HepG2 (cell line): ENCODE data around the gene CCM2. TPM values are rescaled to one million over a fixed set of nuclear protein-coding genes. Genes with fewer than 3 reads are reported as not detected.

Source experiments
- ATAC-seq: fragments of 200-7000 bp; cut with Tn5 transposase; 3 replicates; pipeline ENCODE4 v1.9.1; 2020; ENCODE audit warnings: mild to moderate bottlenecking, moderate library complexity
- BruUV-seq: library from RNA; stranded (reverse); fragments of 400-500 nt; replicated peaks from 2 replicates; lab custom pipeline; 2021; lab: Mats Ljungman, UMichigan
- CTCF ChIA-PET: fragments of 300-600 bp; formaldehyde crosslinking; extraction: SDS; loops from one replicate; lab custom pipeline; 2021; ENCODE audit warnings: low total read pairs, inconsistent platforms, low intra/inter-chr PET ratio; lab: Yijun Ruan, JAX
- POLR2A ChIA-PET: fragments of 350-600 bp; sonication (Branson Sonifier 250); formaldehyde crosslinking; loops from one replicate; lab custom pipeline; 2020; ENCODE audit warnings: antibody characterized with exemption, inconsistent platforms; lab: Yijun Ruan, JAX
- DNase-seq: peaks from one replicate; pipeline ENCODE4 v3.0.0-alpha.2; 2015; ENCODE audit warnings: low spot score
- FAIRE-seq: peaks from 3 replicates; lab custom pipeline; 2011; peaks lifted over from hg19 to GRCh38; lab: Jason Lieb, UNC
- H2AFZ ChIP-seq: one replicate; pipeline ENCODE4 v1.6.1; 2011; ENCODE audit warnings: low read length, inconsistent platforms
- H3K27ac ChIP-seq: fragments of 300-600 bp; 3 replicates; pipeline ENCODE4 v1.8.0; 2011; ENCODE audit warnings: mixed run types, mild to moderate bottlenecking, mixed read lengths, low read length, inconsistent platforms; ENCODE audit not compliant: insufficient read depth; ENCODE audit errors: extremely low read length
- H3K27me3 ChIP-seq, 2 experiments: fragments of 200-600 bp in 1 of 2; 2 replicates in 1 of 2; 3 replicates in 1 of 2; pipeline versions ENCODE4 v1.6.0 to v1.8.0; 2011; ENCODE audit warnings: low read length in 2 of 2, mild to moderate bottlenecking in 2 of 2, moderate library complexity in 2 of 2, inconsistent platforms in 1 of 2; ENCODE audit not compliant: insufficient read depth in 2 of 2, control insufficient read depth in 1 of 2
- H3K36me3 ChIP-seq, 2 experiments: fragments of 200-600 bp in 1 of 2; replicated peaks in 1 of 2; 2 replicates in 1 of 2; 3 replicates in 1 of 2; pipeline versions ENCODE4 v1.5.1 to v1.8.0; 2011; ENCODE audit warnings: low read length in 2 of 2, inconsistent platforms in 1 of 2; ENCODE audit not compliant: insufficient read depth in 2 of 2, control insufficient read depth in 1 of 2
- H3K4me1 ChIP-seq: 2 replicates; pipeline ENCODE4 v1.5.1; 2012; ENCODE audit warnings: low read length, inconsistent platforms; ENCODE audit not compliant: insufficient read depth
- H3K4me2 ChIP-seq: 2 replicates; pipeline ENCODE4 v1.6.0; 2011; ENCODE audit warnings: low read depth, low read length, inconsistent platforms
- H3K4me3 ChIP-seq, 3 experiments: fragments of 200-600 bp in 1 of 3; sonication (generic), shearing (Covaris generic) in 1 of 3; replicated peaks in 1 of 3; 2 replicates each; pipeline ENCODE4 v1.5.1; 2011 to 2016; ENCODE audit warnings: low read length in 3 of 3, inconsistent platforms in 2 of 3, low read depth in 2 of 3, mild to moderate bottlenecking in 2 of 3, control low read depth in 1 of 3, mixed read lengths in 1 of 3; ENCODE audit not compliant: insufficient read depth in 1 of 3
- H3K79me2 ChIP-seq: one replicate; pipeline ENCODE4 v1.6.1; 2011; ENCODE audit warnings: low read length, inconsistent platforms; ENCODE audit not compliant: insufficient read depth
- H3K9ac ChIP-seq: 2 replicates; pipeline ENCODE4 v1.6.0; 2011; ENCODE audit warnings: mild to moderate bottlenecking, low read depth, low read length, inconsistent platforms; ENCODE audit not compliant: insufficient read depth
- H3K9me3 ChIP-seq: 2 replicates; pipeline ENCODE4 v1.5.1; 2012; ENCODE audit warnings: mild to moderate bottlenecking, low read length
- H4K20me1 ChIP-seq: 2 replicates; pipeline ENCODE4 v1.6.0; 2011; ENCODE audit warnings: inconsistent platforms, mild to moderate bottlenecking, low read length, moderate library complexity; ENCODE audit not compliant: insufficient read depth
- ARNTL ChIP-seq: sonication (generic); formaldehyde crosslinking; IDR thresholded peaks from 2 replicates; pipeline ENCODE4 v1.4.0; 2020; ENCODE audit warnings: mild to moderate bottlenecking, missing genetic modification reagents
- ATM ChIP-seq: fragments of 450-650 bp; IDR thresholded peaks from 2 replicates; pipeline ENCODE4 v1.7.1; 2017; ENCODE audit warnings: mild to moderate bottlenecking, borderline replicate concordance
- CHCHD3 ChIP-seq: sonication (generic); formaldehyde crosslinking; IDR thresholded peaks from 2 replicates; pipeline ENCODE4 v1.8.0; 2022; ENCODE audit warnings: mild to moderate bottlenecking, missing genetic modification reagents, moderate library complexity
- ETV6 ChIP-seq: sonication (generic); formaldehyde crosslinking; conservative IDR thresholded peaks from 2 replicates; pipeline ENCODE4 v1.4.0; 2020; ENCODE audit warnings: missing genetic modification reagents
- MED1 ChIP-seq: sonication (generic); formaldehyde crosslinking; IDR thresholded peaks from 2 replicates; pipeline ENCODE4 v1.4.0; 2020; ENCODE audit warnings: missing genetic modification reagents
- MXD4 ChIP-seq: IDR thresholded peaks from 2 replicates; pipeline ENCODE4 v1.6.1; 2016; ENCODE audit warnings: mild to moderate bottlenecking, missing biosample characterization, missing genetic modification reagents
- NFYB ChIP-seq: sonication (generic); formaldehyde crosslinking; IDR thresholded peaks from 2 replicates; pipeline ENCODE4 v1.4.0; 2020; ENCODE audit warnings: missing genetic modification reagents
- SALL1 ChIP-seq: sonication (generic); formaldehyde crosslinking; IDR thresholded peaks from 2 replicates; pipeline ENCODE4 v1.8.0; 2022; ENCODE audit warnings: mild to moderate bottlenecking, missing genetic modification reagents
- SIX4 ChIP-seq: sonication (generic); formaldehyde crosslinking; IDR thresholded peaks from 2 replicates; pipeline ENCODE4 v1.4.0; 2020; ENCODE audit warnings: missing genetic modification reagents
- SRY ChIP-seq: sonication (generic); formaldehyde crosslinking; IDR thresholded peaks from 2 replicates; pipeline ENCODE4 v1.8.0; 2022; ENCODE audit warnings: mild to moderate bottlenecking, missing genetic modification reagents
- STAG1 ChIP-seq: sonication (generic); formaldehyde crosslinking; IDR thresholded peaks from 2 replicates; pipeline ENCODE4 v1.4.0; 2020; ENCODE audit warnings: missing genetic modification reagents
- ZBTB21 ChIP-seq: sonication (generic); formaldehyde crosslinking; IDR thresholded peaks from 2 replicates; pipeline ENCODE4 v1.4.0; 2020; ENCODE audit warnings: missing genetic modification reagents
- ZBTB26 ChIP-seq: IDR thresholded peaks from 2 replicates; pipeline ENCODE4 v1.6.1; 2016; ENCODE audit warnings: missing compliant biosample characterization, missing genetic modification reagents, borderline replicate concordance
- ZNF574 ChIP-seq: sonication (generic); formaldehyde crosslinking; IDR thresholded peaks from 2 replicates; pipeline ENCODE4 v1.4.0; 2020; ENCODE audit warnings: missing genetic modification reagents
- ZNF75D ChIP-seq: sonication (generic); formaldehyde crosslinking; IDR thresholded peaks from 2 replicates; pipeline ENCODE4 v1.8.1; 2023; ENCODE audit warnings: missing genetic modification reagents, mild to moderate bottlenecking, borderline replicate concordance
- ZNF781 ChIP-seq: sonication (generic); formaldehyde crosslinking; IDR thresholded peaks from 2 replicates; pipeline ENCODE4 v1.5.1; 2020; ENCODE audit warnings: borderline replicate concordance, mild to moderate bottlenecking, missing genetic modification reagents; ENCODE audit errors: not compliant biosample characterization
- WGBS: methylation state at CpG from one replicate; pipeline ENCODE4 v1.1.6; 2017; ENCODE audit warnings: low lambda C conversion rate; 5-methylcytosine and 5-hydroxymethylcytosine counted together
- in situ Hi-C: cut with HindIII; loops from 2 replicates; pipeline ENCODE4 v1.10.0; 2017; ENCODE audit warnings: low pct_unique_long_range_greater_than_20kb; ENCODE audit not compliant: extremely low pct_ligation_motif_present
- intact Hi-C: fragments of 100-400 bp; cut with micrococcal nuclease; formaldehyde crosslinking; loops from one replicate; pipeline ENCODE4 v1.10.0; 2022; ENCODE audit not compliant: unreplicated experiment
- polyA plus RNA-seq, 8 experiments: library from polyadenylated mRNA; depleted of rRNA in 3 of 8; stranded (reverse) in 7 of 8; unstranded in 1 of 8; fragments of >200 nt; fragmentation: Illumina TruSeq in 4 of 8; extraction: Trizol in 4 of 8; gene quantifications; 2 replicates each; pipeline versions ENCODE4 v1.2.1 to v1.2.3, GENCODE V29; 2011 to 2016; ENCODE audit warnings: low read depth in 4 of 8, missing spikeins in 1 of 8, mixed read lengths in 1 of 8; ENCODE audit not compliant: insufficient read depth in 1 of 8
- total RNA-seq, 5 experiments: library from RNA; depleted of rRNA; stranded (reverse); fragments of >200 nt; fragmentation: Illumina TruSeq; extraction: Trizol; gene quantifications; 2 replicates each; pipeline ENCODE4 v1.2.3, GENCODE V29; 2016; ENCODE audit warnings: low read depth in 1 of 5

The CCM2 gene
- total and polyA plus RNA-seq, 2 of the 13 experiments (the other 11 are each of a cell fraction or from before 2014, with no cell fraction given): 13.7 to 15.8 TPM

GRCh38 chr7:45070254-45070642 lies 70.2 kb downstream of the CCM2 start:
- H3K4me1 ChIP-seq: no peaks in the 10 kb centered on the region
- H3K27me3 ChIP-seq: no peaks in the 10 kb centered on the region
- TF ChIP-seq ATM (no peak), SRY (CRISPR knock-in tag) (no peak), NFYB (CRISPR knock-in tag) (no peak), ZBTB26 (CRISPR knock-in tag) (no peak), ETV6 (no peak), SALL1 (CRISPR knock-in tag) (no peak), ZNF574 (no peak), SIX4 (no peak), MXD4 (no peak), ARNTL (CRISPR knock-in tag) (no peak), ZNF75D (CRISPR knock-in tag) (no peak), CHCHD3 (no peak), STAG1 (CRISPR knock-in tag) (no peak), ZNF781 (CRISPR knock-in tag) (no peak), ZBTB21 (no peak), MED1 (CRISPR knock-in tag) (no peak)
- H3K9ac ChIP-seq: no peak overlapping the region
- DNase-seq (no peak), ATAC-seq (no peak), FAIRE-seq (no peak)
- no TSS peak for BruUV-seq
- no peak overlapping the region for H3K27ac ChIP-seq
- intact Hi-C loops (no loop called here), in situ Hi-C loops (no loop called here)
- CTCF ChIA-PET: no interaction called here
- H3K4me2 ChIP-seq: no peak overlapping the region
- no peak overlapping the region for H3K4me3 ChIP-seq
- POLR2A ChIA-PET: no interaction called here
- H3K79me2 ChIP-seq: no peaks in the 10 kb centered on the region
- H4K20me1 ChIP-seq: no peaks in the 10 kb centered on the region
- no peaks in the 10 kb centered on the region for H3K9me3 ChIP-seq
- H3K36me3 ChIP-seq: peaks cover 6 to 25% of the 10 kb centered on the region in 2 experiments; a peak in 4 of 5 replicates
- H2AFZ ChIP-seq: no peak overlapping the region
- 80% methylated on average over 1 of the region's 1 CpG for WGBS
